HepG2 (cell line): ENCODE results near the gene KRT16. TPM values are rescaled to one million over a fixed set of nuclear protein-coding genes. Genes with fewer than 3 reads are reported as not detected.
"Not testable (repeated sequence)": the region's sequence is repeated elsewhere in the genome, so short reads cannot be mapped to it uniquely, and the experiment has no call there.

Experiments
- ATAC-seq: fragments of 200-7000 bp; cut with Tn5 transposase; 3 replicates; pipeline ENCODE4 v1.9.1; 2020; ENCODE audit warnings: mild to moderate bottlenecking, moderate library complexity
- BruUV-seq: library from RNA; stranded (reverse); fragments of 400-500 nt; replicated peaks from 2 replicates; lab custom pipeline; 2021; lab: Mats Ljungman, UMichigan
- CTCF ChIA-PET: fragments of 300-600 bp; formaldehyde crosslinking; extraction: SDS; loops from one replicate; lab custom pipeline; 2021; ENCODE audit warnings: low total read pairs, inconsistent platforms, low intra/inter-chr PET ratio; lab: Yijun Ruan, JAX
- POLR2A ChIA-PET: fragments of 350-600 bp; sonication (Branson Sonifier 250); formaldehyde crosslinking; loops from one replicate; lab custom pipeline; 2020; ENCODE audit warnings: antibody characterized with exemption, inconsistent platforms; lab: Yijun Ruan, JAX
- DNase-seq: peaks from one replicate; pipeline ENCODE4 v3.0.0-alpha.2; 2015; ENCODE audit warnings: low spot score
- FAIRE-seq: peaks from 3 replicates; lab custom pipeline; 2011; peaks lifted over from hg19 to GRCh38; lab: Jason Lieb, UNC
- H2AFZ ChIP-seq: one replicate; pipeline ENCODE4 v1.6.1; 2011; ENCODE audit warnings: low read length, inconsistent platforms
- H3K27ac ChIP-seq: fragments of 300-600 bp; 3 replicates; pipeline ENCODE4 v1.8.0; 2011; ENCODE audit warnings: mixed run types, mild to moderate bottlenecking, mixed read lengths, low read length, inconsistent platforms; ENCODE audit not compliant: insufficient read depth; ENCODE audit errors: extremely low read length
- H3K27me3 ChIP-seq, 2 experiments: fragments of 200-600 bp in 1 of 2; 2 replicates in 1 of 2; 3 replicates in 1 of 2; pipeline versions ENCODE4 v1.6.0 to v1.8.0; 2011; ENCODE audit warnings: low read length in 2 of 2, mild to moderate bottlenecking in 2 of 2, moderate library complexity in 2 of 2, inconsistent platforms in 1 of 2; ENCODE audit not compliant: insufficient read depth in 2 of 2, control insufficient read depth in 1 of 2
- H3K36me3 ChIP-seq, 2 experiments: fragments of 200-600 bp in 1 of 2; replicated peaks in 1 of 2; 2 replicates in 1 of 2; 3 replicates in 1 of 2; pipeline versions ENCODE4 v1.5.1 to v1.8.0; 2011; ENCODE audit warnings: low read length in 2 of 2, inconsistent platforms in 1 of 2; ENCODE audit not compliant: insufficient read depth in 2 of 2, control insufficient read depth in 1 of 2
- H3K4me1 ChIP-seq: 2 replicates; pipeline ENCODE4 v1.5.1; 2012; ENCODE audit warnings: low read length, inconsistent platforms; ENCODE audit not compliant: insufficient read depth
- H3K4me2 ChIP-seq: 2 replicates; pipeline ENCODE4 v1.6.0; 2011; ENCODE audit warnings: low read depth, low read length, inconsistent platforms
- H3K4me3 ChIP-seq, 3 experiments: fragments of 200-600 bp in 1 of 3; sonication (generic), shearing (Covaris generic) in 1 of 3; replicated peaks in 1 of 3; 2 replicates each; pipeline ENCODE4 v1.5.1; 2011 to 2016; ENCODE audit warnings: low read length in 3 of 3, inconsistent platforms in 2 of 3, low read depth in 2 of 3, mild to moderate bottlenecking in 2 of 3, control low read depth in 1 of 3, mixed read lengths in 1 of 3; ENCODE audit not compliant: insufficient read depth in 1 of 3
- H3K79me2 ChIP-seq: one replicate; pipeline ENCODE4 v1.6.1; 2011; ENCODE audit warnings: low read length, inconsistent platforms; ENCODE audit not compliant: insufficient read depth
- H3K9ac ChIP-seq: 2 replicates; pipeline ENCODE4 v1.6.0; 2011; ENCODE audit warnings: mild to moderate bottlenecking, low read depth, low read length, inconsistent platforms; ENCODE audit not compliant: insufficient read depth
- H3K9me3 ChIP-seq: 2 replicates; pipeline ENCODE4 v1.5.1; 2012; ENCODE audit warnings: mild to moderate bottlenecking, low read length
- H4K20me1 ChIP-seq: 2 replicates; pipeline ENCODE4 v1.6.0; 2011; ENCODE audit warnings: inconsistent platforms, mild to moderate bottlenecking, low read length, moderate library complexity; ENCODE audit not compliant: insufficient read depth
- KAT7 ChIP-seq: IDR thresholded peaks from 2 replicates; pipeline ENCODE4 v1.6.1; 2018; ENCODE audit warnings: borderline replicate concordance, missing compliant biosample characterization
- WGBS: methylation state at CpG from one replicate; pipeline ENCODE4 v1.1.6; 2017; ENCODE audit warnings: low lambda C conversion rate; 5-methylcytosine and 5-hydroxymethylcytosine counted together
- in situ Hi-C: cut with HindIII; loops from 2 replicates; pipeline ENCODE4 v1.10.0; 2017; ENCODE audit warnings: low pct_unique_long_range_greater_than_20kb; ENCODE audit not compliant: extremely low pct_ligation_motif_present
- intact Hi-C: fragments of 100-400 bp; cut with micrococcal nuclease; formaldehyde crosslinking; loops from one replicate; pipeline ENCODE4 v1.10.0; 2022; ENCODE audit not compliant: unreplicated experiment
- polyA plus RNA-seq, 8 experiments: library from polyadenylated mRNA; depleted of rRNA in 3 of 8; stranded (reverse) in 7 of 8; unstranded in 1 of 8; fragments of >200 nt; fragmentation: Illumina TruSeq in 4 of 8; extraction: Trizol in 4 of 8; gene quantifications; 2 replicates each; pipeline versions ENCODE4 v1.2.1 to v1.2.3, GENCODE V29; 2011 to 2016; ENCODE audit warnings: low read depth in 4 of 8, missing spikeins in 1 of 8, mixed read lengths in 1 of 8; ENCODE audit not compliant: insufficient read depth in 1 of 8
- total RNA-seq, 5 experiments: library from RNA; depleted of rRNA; stranded (reverse); fragments of >200 nt; fragmentation: Illumina TruSeq; extraction: Trizol; gene quantifications; 2 replicates each; pipeline ENCODE4 v1.2.3, GENCODE V29; 2016; ENCODE audit warnings: low read depth in 1 of 5
- TF ChIP-seq, protein P1 (sequence below): sonication (generic); formaldehyde crosslinking; IDR thresholded peaks from 2 replicates; pipeline ENCODE4 v1.8.0; 2022; ENCODE audit warnings: mild to moderate bottlenecking, missing genetic modification reagents, moderate library complexity

The KRT16 gene
- total and polyA plus RNA-seq, 2 of the 13 experiments (the other 11 are each of a cell fraction or from before 2014, with no cell fraction given): not detected

DNA sequence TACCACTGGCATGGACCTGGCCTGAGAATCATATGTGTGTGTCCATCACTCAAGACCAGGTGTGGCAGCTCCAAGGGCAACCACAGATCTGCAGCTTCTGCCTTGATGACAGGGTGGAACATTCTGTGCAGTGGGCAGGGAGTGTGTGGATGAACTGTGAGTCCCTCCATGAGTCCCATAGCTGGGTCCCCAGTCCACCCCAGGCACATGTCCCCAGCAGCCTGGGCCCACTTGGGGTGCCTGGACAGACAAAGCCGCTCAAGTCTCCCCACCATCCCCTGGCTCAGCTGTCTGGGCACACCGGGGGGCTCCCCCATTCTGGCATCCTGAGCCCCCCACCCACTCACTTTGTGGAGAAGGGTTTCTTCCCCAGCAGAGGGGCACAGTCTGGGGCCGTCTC, 4.6 kb upstream of the KRT16 start:
- intact Hi-C loops: no loop called here
- BruUV-seq: no TSS peak
- no peak for FAIRE-seq
- H3K4me2 ChIP-seq: no peak overlapping the region
- no peak for ATAC-seq
- H3K9ac ChIP-seq: no peak overlapping the region
- no peak overlapping the region for H2AFZ ChIP-seq
- H3K27ac ChIP-seq: no peak overlapping the region
- no peaks in the 10 kb centered on the region for H3K79me2 ChIP-seq
- no peak overlapping the region for H3K4me3 ChIP-seq
- no peak for DNase-seq
- no peaks in the 10 kb centered on the region for H3K9me3 ChIP-seq
- TF ChIP-seq KAT7 (CRISPR knock-in tag): no peak
- TF ChIP-seq, protein P1, sequence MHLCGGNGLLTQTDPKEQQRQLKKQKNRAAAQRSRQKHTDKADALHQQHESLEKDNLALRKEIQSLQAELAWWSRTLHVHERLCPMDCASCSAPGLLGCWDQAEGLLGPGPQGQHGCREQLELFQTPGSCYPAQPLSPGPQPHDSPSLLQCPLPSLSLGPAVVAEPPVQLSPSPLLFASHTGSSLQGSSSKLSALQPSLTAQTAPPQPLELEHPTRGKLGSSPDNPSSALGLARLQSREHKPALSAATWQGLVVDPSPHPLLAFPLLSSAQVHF (CRISPR knock-in tag): no peak
- H3K36me3 ChIP-seq: no peaks in the 10 kb centered on the region
- H3K27me3 ChIP-seq: peaks cover 10 to 53% of the 10 kb centered on the region in 2 experiments; a peak in 4 of 5 replicates
- POLR2A ChIA-PET: no interaction called here
- CTCF ChIA-PET: no interaction called here
- in situ Hi-C loops: no loop called here
- H4K20me1 ChIP-seq: no peaks in the 10 kb centered on the region
- WGBS: 7% methylated on average over 3 of the region's 3 CpGs
- H3K4me1 ChIP-seq: no peaks in the 10 kb centered on the region

DNA sequence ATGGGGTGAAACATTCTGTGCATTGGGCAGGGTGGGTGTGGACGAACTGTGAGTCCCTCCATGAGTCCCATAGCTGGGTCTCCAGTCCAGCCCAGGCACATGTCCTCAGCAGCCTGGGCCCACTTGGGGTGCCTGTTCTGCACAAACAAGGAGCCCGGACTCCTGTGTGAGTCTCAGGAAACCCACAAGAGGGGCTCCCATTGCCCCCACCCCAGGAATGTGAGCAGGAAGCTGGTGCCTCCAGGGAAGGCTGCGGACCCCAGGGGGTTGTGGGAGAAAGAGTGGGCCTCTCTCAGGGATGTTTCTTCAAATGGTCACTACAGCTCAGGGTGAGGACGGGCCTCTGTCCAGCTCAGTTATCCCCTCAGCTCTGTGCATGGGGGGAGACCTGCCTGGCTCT, 3.9 kb upstream of the KRT16 start:
- H4K20me1 ChIP-seq, FAIRE-seq, CTCF ChIA-PET, H3K79me2 ChIP-seq, H2AFZ ChIP-seq, H3K4me1 ChIP-seq, BruUV-seq, DNase-seq, intact Hi-C loops, POLR2A ChIA-PET, H3K36me3 ChIP-seq, in situ Hi-C loops, H3K4me3 ChIP-seq, H3K9ac ChIP-seq, ATAC-seq, H3K4me2 ChIP-seq, H3K9me3 ChIP-seq, H3K27ac ChIP-seq: not testable (repeated sequence)
- peaks cover 10 to 57% of the 10 kb centered on the region in 2 experiments; a peak in 4 of 5 replicates for H3K27me3 ChIP-seq
- WGBS: 7% methylated on average over 3 of the region's 4 CpGs
